HepG2 (cell line): ENCODE measurements around the gene EYA2. TPM values are rescaled to one million over a fixed set of nuclear protein-coding genes. Genes with fewer than 3 reads are reported as not detected.

Experiments used
- ATM ChIP-seq: fragments of 450-650 bp; IDR thresholded peaks from 2 replicates; pipeline ENCODE4 v1.7.1; 2017; ENCODE audit warnings: mild to moderate bottlenecking, borderline replicate concordance
- ELF1 ChIP-seq: sonication (generic); formaldehyde crosslinking; IDR thresholded peaks from 2 replicates; pipeline ENCODE4 v1.4.0; 2020; ENCODE audit warnings: missing genetic modification reagents
- FOXA3 ChIP-seq: IDR thresholded peaks from 2 replicates; pipeline ENCODE4 v1.6.1; 2016; ENCODE audit warnings: missing genetic modification reagents, missing compliant biosample characterization
- HCFC1 ChIP-seq: fragments of 150-350 bp; IDR thresholded peaks from 2 replicates; pipeline ENCODE4 v1.6.1; 2014; ENCODE audit warnings: low read depth, low read length
- KAT8 ChIP-seq: IDR thresholded peaks from 2 replicates; pipeline ENCODE4 v1.6.1; 2016; ENCODE audit warnings: missing genetic modification reagents, missing compliant biosample characterization
- KDM1A ChIP-seq: IDR thresholded peaks from 2 replicates; pipeline ENCODE4 v1.6.1; 2016; ENCODE audit warnings: missing compliant biosample characterization
- NCOR1 ChIP-seq: fragments of 200-600 bp; sonication (generic); IDR thresholded peaks from 2 replicates; pipeline ENCODE4 v1.7.0; 2017; ENCODE audit warnings: antibody characterized with exemption, low read length, borderline replicate concordance
- NFIC ChIP-seq: IDR thresholded peaks from 2 replicates; pipeline ENCODE4 v1.6.1; 2012; ENCODE audit warnings: mild to moderate bottlenecking, low read length, inconsistent platforms
- NFRKB ChIP-seq: fragments of 450-650 bp; IDR thresholded peaks from 2 replicates; pipeline ENCODE4 v1.6.1; 2017
- RCOR2 ChIP-seq: IDR thresholded peaks from 2 replicates; pipeline ENCODE4 v1.6.1; 2016; ENCODE audit warnings: missing biosample characterization, missing genetic modification reagents
- ZNF253 ChIP-seq: sonication (generic); formaldehyde crosslinking; IDR thresholded peaks from 2 replicates; pipeline ENCODE4 v1.8.0; 2022; ENCODE audit warnings: mild to moderate bottlenecking, missing genetic modification reagents, borderline replicate concordance
- ZNF260 ChIP-seq: sonication (generic); formaldehyde crosslinking; IDR thresholded peaks from 2 replicates; pipeline ENCODE4 v1.4.0; 2020; ENCODE audit warnings: missing genetic modification reagents, low read depth, mild to moderate bottlenecking, borderline replicate concordance
- ZNF451 ChIP-seq: sonication (generic); formaldehyde crosslinking; IDR thresholded peaks from 2 replicates; pipeline ENCODE4 v1.5.0; 2020; ENCODE audit warnings: mild to moderate bottlenecking, missing genetic modification reagents
- ZNF780A ChIP-seq: sonication (generic); formaldehyde crosslinking; IDR thresholded peaks from 2 replicates; pipeline ENCODE4 v1.8.0; 2022; ENCODE audit warnings: mild to moderate bottlenecking, missing genetic modification reagents, moderate library complexity
- ZZZ3 ChIP-seq: sonication (generic); formaldehyde crosslinking; IDR thresholded peaks from 2 replicates; pipeline ENCODE4 v1.4.0; 2020; ENCODE audit warnings: missing genetic modification reagents, mild to moderate bottlenecking, borderline replicate concordance
- polyA plus RNA-seq, 8 experiments: library from polyadenylated mRNA; depleted of rRNA in 3 of 8; stranded (reverse) in 7 of 8; unstranded in 1 of 8; fragments of >200 nt; fragmentation: Illumina TruSeq in 4 of 8; extraction: Trizol in 4 of 8; gene quantifications; 2 replicates each; pipeline versions ENCODE4 v1.2.1 to v1.2.3, GENCODE V29; 2011 to 2016; ENCODE audit warnings: low read depth in 4 of 8, missing spikeins in 1 of 8, mixed read lengths in 1 of 8; ENCODE audit not compliant: insufficient read depth in 1 of 8
- total RNA-seq, 5 experiments: library from RNA; depleted of rRNA; stranded (reverse); fragments of >200 nt; fragmentation: Illumina TruSeq; extraction: Trizol; gene quantifications; 2 replicates each; pipeline ENCODE4 v1.2.3, GENCODE V29; 2016; ENCODE audit warnings: low read depth in 1 of 5
- TF ChIP-seq, protein P1 (sequence below): sonication (generic); formaldehyde crosslinking; IDR thresholded peaks from 2 replicates; pipeline ENCODE4 v1.5.0; 2020; ENCODE audit warnings: mild to moderate bottlenecking, missing genetic modification reagents, borderline replicate concordance
- TF ChIP-seq, protein P2 (sequence below): sonication (generic); formaldehyde crosslinking; IDR thresholded peaks from 2 replicates; pipeline ENCODE4 v1.4.0; 2020; ENCODE audit warnings: missing genetic modification reagents
- TF ChIP-seq, protein P3 (sequence below): IDR thresholded peaks from 2 replicates; pipeline ENCODE4 v1.4.0; 2020; ENCODE audit warnings: mild to moderate bottlenecking, missing genetic modification reagents
- TF ChIP-seq, protein P4 (sequence below): sonication (generic); formaldehyde crosslinking; IDR thresholded peaks from 2 replicates; pipeline ENCODE4 v1.4.0; 2020; ENCODE audit warnings: missing genetic modification reagents, low read depth, mild to moderate bottlenecking, borderline replicate concordance

EYA2 gene
- total and polyA plus RNA-seq, 2 of the 13 experiments (the other 11 are each of a cell fraction or from before 2014, with no cell fraction given), result not detected

DNA sequence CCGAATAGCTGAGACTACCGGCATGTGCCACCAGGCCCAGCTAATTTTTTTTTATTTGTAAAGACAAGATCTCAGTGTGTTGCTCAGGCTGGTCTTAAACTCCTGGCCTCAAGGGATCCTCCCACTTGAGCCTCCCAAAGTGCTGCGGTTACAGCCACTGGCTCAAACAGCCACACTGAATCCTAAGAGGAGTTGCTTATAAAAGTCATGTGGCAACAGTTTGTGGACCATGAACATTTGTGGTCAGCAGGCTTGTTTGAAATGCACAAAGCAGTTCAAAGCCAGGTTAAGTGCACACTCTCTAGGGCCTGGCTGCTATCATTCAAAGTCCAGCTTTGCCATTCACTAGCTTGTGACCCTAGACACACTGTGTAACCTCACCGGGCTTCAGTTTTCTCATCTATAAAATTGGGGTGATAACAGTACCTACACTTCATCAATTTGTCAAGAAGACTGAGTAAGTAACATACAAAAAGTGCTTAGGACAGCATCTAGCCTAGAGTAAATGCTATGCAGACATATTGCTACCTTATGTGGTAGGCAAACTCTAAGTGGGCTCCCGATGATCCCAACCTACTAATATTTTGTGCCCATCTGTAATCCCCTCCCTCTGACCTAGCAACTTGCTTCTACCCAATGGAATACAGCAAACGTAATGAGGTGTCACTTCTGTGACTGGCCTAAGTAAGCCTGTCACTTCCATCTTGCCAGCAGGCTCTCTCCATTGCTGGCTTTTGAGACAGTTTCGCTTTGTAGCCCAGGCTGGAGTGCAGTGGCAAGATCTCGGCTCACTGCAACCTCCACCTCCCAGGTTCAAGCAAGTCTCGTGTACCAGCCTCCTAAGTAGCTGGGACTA is 338.9 kb downstream of the EYA2 start (continued):
- no peak for TF ChIP-seq ELF1 (CRISPR knock-in tag)
- TF ChIP-seq, protein P1, sequence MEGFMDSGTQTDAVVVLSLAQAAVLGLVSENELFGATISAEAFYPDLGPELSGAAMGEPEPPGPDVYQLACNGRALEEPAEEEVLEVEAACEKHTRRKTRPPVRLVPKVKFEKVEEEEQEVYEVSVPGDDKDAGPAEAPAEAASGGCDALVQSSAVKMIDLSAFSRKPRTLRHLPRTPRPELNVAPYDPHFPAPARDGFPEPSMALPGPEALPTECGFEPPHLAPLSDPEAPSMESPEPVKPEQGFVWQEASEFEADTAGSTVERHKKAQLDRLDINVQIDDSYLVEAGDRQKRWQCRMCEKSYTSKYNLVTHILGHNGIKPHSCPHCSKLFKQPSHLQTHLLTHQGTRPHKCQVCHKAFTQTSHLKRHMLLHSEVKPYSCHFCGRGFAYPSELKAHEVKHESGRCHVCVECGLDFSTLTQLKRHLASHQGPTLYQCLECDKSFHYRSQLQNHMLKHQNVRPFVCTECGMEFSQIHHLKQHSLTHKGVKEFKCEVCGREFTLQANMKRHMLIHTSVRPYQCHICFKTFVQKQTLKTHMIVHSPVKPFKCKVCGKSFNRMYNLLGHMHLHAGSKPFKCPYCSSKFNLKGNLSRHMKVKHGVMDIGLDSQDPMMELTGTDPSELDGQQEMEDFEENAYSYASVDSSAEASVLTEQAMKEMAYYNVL (CRISPR knock-in tag), result no peak
- peak; percentile 99 for TF ChIP-seq RCOR2
- TF ChIP-seq ZZZ3, result no peak
- peak; percentile 82 for TF ChIP-seq KAT8 (CRISPR knock-in tag)
- peak; percentile 90 for TF ChIP-seq FOXA3 (CRISPR knock-in tag)
- TF ChIP-seq, protein P2, sequence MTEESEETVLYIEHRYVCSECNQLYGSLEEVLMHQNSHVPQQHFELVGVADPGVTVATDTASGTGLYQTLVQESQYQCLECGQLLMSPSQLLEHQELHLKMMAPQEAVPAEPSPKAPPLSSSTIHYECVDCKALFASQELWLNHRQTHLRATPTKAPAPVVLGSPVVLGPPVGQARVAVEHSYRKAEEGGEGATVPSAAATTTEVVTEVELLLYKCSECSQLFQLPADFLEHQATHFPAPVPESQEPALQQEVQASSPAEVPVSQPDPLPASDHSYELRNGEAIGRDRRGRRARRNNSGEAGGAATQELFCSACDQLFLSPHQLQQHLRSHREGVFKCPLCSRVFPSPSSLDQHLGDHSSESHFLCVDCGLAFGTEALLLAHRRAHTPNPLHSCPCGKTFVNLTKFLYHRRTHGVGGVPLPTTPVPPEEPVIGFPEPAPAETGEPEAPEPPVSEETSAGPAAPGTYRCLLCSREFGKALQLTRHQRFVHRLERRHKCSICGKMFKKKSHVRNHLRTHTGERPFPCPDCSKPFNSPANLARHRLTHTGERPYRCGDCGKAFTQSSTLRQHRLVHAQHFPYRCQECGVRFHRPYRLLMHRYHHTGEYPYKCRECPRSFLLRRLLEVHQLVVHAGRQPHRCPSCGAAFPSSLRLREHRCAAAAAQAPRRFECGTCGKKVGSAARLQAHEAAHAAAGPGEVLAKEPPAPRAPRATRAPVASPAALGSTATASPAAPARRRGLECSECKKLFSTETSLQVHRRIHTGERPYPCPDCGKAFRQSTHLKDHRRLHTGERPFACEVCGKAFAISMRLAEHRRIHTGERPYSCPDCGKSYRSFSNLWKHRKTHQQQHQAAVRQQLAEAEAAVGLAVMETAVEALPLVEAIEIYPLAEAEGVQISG (CRISPR knock-in tag), result peak; percentile 82
- peak; percentile 100 for TF ChIP-seq NCOR1
- no peak for TF ChIP-seq HCFC1
- TF ChIP-seq ZNF451 (CRISPR knock-in tag), result peak; percentile 64; the same call in 1 of the 2 replicates
- TF ChIP-seq, protein P3, sequence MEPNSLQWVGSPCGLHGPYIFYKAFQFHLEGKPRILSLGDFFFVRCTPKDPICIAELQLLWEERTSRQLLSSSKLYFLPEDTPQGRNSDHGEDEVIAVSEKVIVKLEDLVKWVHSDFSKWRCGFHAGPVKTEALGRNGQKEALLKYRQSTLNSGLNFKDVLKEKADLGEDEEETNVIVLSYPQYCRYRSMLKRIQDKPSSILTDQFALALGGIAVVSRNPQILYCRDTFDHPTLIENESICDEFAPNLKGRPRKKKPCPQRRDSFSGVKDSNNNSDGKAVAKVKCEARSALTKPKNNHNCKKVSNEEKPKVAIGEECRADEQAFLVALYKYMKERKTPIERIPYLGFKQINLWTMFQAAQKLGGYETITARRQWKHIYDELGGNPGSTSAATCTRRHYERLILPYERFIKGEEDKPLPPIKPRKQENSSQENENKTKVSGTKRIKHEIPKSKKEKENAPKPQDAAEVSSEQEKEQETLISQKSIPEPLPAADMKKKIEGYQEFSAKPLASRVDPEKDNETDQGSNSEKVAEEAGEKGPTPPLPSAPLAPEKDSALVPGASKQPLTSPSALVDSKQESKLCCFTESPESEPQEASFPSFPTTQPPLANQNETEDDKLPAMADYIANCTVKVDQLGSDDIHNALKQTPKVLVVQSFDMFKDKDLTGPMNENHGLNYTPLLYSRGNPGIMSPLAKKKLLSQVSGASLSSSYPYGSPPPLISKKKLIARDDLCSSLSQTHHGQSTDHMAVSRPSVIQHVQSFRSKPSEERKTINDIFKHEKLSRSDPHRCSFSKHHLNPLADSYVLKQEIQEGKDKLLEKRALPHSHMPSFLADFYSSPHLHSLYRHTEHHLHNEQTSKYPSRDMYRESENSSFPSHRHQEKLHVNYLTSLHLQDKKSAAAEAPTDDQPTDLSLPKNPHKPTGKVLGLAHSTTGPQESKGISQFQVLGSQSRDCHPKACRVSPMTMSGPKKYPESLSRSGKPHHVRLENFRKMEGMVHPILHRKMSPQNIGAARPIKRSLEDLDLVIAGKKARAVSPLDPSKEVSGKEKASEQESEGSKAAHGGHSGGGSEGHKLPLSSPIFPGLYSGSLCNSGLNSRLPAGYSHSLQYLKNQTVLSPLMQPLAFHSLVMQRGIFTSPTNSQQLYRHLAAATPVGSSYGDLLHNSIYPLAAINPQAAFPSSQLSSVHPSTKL (CRISPR knock-in tag), result peak; percentile 96
- TF ChIP-seq NFRKB, result no peak
- TF ChIP-seq, protein P4, sequence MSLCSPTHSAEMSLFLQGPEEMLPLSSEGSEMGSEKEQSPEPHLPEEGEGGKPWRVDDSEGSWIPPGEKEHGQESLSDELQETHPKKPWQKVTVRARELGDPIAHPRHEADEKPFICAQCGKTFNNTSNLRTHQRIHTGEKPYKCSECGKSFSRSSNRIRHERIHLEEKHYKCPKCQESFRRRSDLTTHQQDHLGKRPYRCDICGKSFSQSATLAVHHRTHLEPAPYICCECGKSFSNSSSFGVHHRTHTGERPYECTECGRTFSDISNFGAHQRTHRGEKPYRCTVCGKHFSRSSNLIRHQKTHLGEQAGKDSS (CRISPR knock-in tag), result peak; percentile 56; the same call in 1 of the 2 replicates
- peak; percentile 83; the same call in 1 of the 2 replicates for TF ChIP-seq KDM1A (CRISPR knock-in tag)
- TF ChIP-seq ZNF253, result no peak
- peak; percentile 86; the same call in 1 of the 2 replicates for TF ChIP-seq NFIC
- 0 out of 2 replicates have a peak, but pooled peaks have one; percentile 22 for TF ChIP-seq ZNF780A (CRISPR knock-in tag)
- no peak for TF ChIP-seq ZNF260 (CRISPR knock-in tag)
- TF ChIP-seq ATM, result no peak
